Measurements from ENCODE around the gene ETS1.

Gene ETS1

GRCh38 chr11:128470081-128470480 is 117.3 kb downstream of the ETS1 start:
- Histone ChIP-seq H3K9ac (ENCODE audit: low read length) (no peak overlapping the region), H3K4me1 (ENCODE audit: insufficient read depth, low read length) (peaks cover 40% of the 10 kb centered on the region), H3K9me3 (ENCODE audit: low read length) (no peaks in the 10 kb centered on the region), H3K27ac (ENCODE audit: low read depth, low read length) (no peak overlapping the region), H3K27me3 (ENCODE audit: control insufficient read depth in 1 of 2, insufficient read depth in 2 of 2, low read length in 2 of 2) (no peaks in the 10 kb centered on the region), H3K36me3 (ENCODE audit: insufficient read depth, low read length) (peaks cover 27% of the 10 kb centered on the region), H3K4me3 (ENCODE audit: low read depth in 1 of 2, low read length in 2 of 2) (no peak overlapping the region)

GRCh38 chr11:128469220-128469619 is 118.1 kb downstream of the ETS1 start:
- Histone ChIP-seq H3K36me3 (ENCODE audit: insufficient read depth, low read length) (peaks cover 31% of the 10 kb centered on the region), H3K4me3 (ENCODE audit: low read depth in 1 of 2, low read length in 2 of 2) (no peak overlapping the region), H3K27ac (ENCODE audit: low read depth, low read length) (no peak overlapping the region), H3K9ac (ENCODE audit: low read length) (no peak overlapping the region), H3K9me3 (ENCODE audit: low read length) (no peaks in the 10 kb centered on the region), H3K4me1 (ENCODE audit: insufficient read depth, low read length) (peaks cover 41% of the 10 kb centered on the region), H3K27me3 (ENCODE audit: control insufficient read depth in 1 of 2, insufficient read depth in 2 of 2, low read length in 2 of 2) (no peaks in the 10 kb centered on the region)

GRCh38 chr11:128468111-128468510 is 119.2 kb downstream of the ETS1 start:
- Histone ChIP-seq H3K9me3 (ENCODE audit: low read length) (no peaks in the 10 kb centered on the region), H3K27me3 (ENCODE audit: control insufficient read depth in 1 of 2, insufficient read depth in 2 of 2, low read length in 2 of 2) (no peaks in the 10 kb centered on the region), H3K4me1 (ENCODE audit: insufficient read depth, low read length) (peaks cover 48% of the 10 kb centered on the region), H3K27ac (ENCODE audit: low read depth, low read length) (no peak overlapping the region), H3K4me3 (ENCODE audit: low read depth in 1 of 2, low read length in 2 of 2) (no peak overlapping the region), H3K9ac (ENCODE audit: low read length) (no peak overlapping the region), H3K36me3 (ENCODE audit: insufficient read depth, low read length) (peaks cover 27% of the 10 kb centered on the region)

- Histone ChIP-seq H3K9ac (ENCODE audit: low read length) (no peak overlapping the region), H3K27ac (ENCODE audit: low read depth, low read length) (no peak overlapping the region), H3K27me3 (ENCODE audit: control insufficient read depth in 1 of 2, insufficient read depth in 2 of 2, low read length in 2 of 2) (no peaks in the 10 kb centered on the region), H3K9me3 (ENCODE audit: low read length) (no peaks in the 10 kb centered on the region), H3K4me1 (ENCODE audit: insufficient read depth, low read length) (peaks cover 48% of the 10 kb centered on the region), H3K36me3 (ENCODE audit: insufficient read depth, low read length) (peaks cover 30% of the 10 kb centered on the region), H3K4me3 (ENCODE audit: low read depth in 1 of 2, low read length in 2 of 2) (no peak overlapping the region)
These were observed 119.7 kb downstream of the ETS1 start for GRCh38 chr11:128467610-128468041.

GRCh38 chr11:128467041-128467440 is 120.3 kb downstream of the ETS1 start:
- Histone ChIP-seq H3K4me1 (ENCODE audit: insufficient read depth, low read length) (peaks cover 44% of the 10 kb centered on the region), H3K27me3 (ENCODE audit: control insufficient read depth in 1 of 2, insufficient read depth in 2 of 2, low read length in 2 of 2) (no peaks in the 10 kb centered on the region), H3K36me3 (ENCODE audit: insufficient read depth, low read length) (peaks cover 30% of the 10 kb centered on the region), H3K4me3 (ENCODE audit: low read depth in 1 of 2, low read length in 2 of 2) (no peak overlapping the region), H3K9ac (ENCODE audit: low read length) (no peak overlapping the region), H3K27ac (ENCODE audit: low read depth, low read length) (no peak overlapping the region), H3K9me3 (ENCODE audit: low read length) (no peaks in the 10 kb centered on the region)

GRCh38 chr11:128465946-128466705 is 121.2 kb downstream of the ETS1 start:
- H3K27me3 ChIP-seq (ENCODE audit: control insufficient read depth in 1 of 2, insufficient read depth in 2 of 2, low read length in 2 of 2): no peaks in the 10 kb centered on the region
- H3K27ac ChIP-seq (ENCODE audit: low read depth, low read length): no peak overlapping the region
- H3K9me3 ChIP-seq (ENCODE audit: low read length): no peaks in the 10 kb centered on the region
- H3K36me3 ChIP-seq (ENCODE audit: insufficient read depth, low read length): peaks cover 35% of the 10 kb centered on the region
- peaks cover 39% of the 10 kb centered on the region for H3K4me1 ChIP-seq (ENCODE audit: insufficient read depth, low read length)
- H3K9ac ChIP-seq (ENCODE audit: low read length): no peak overlapping the region
- H3K4me3 ChIP-seq (ENCODE audit: low read depth in 1 of 2, low read length in 2 of 2): no peak overlapping the region

GRCh38 chr11:128465531-128465930 is 121.8 kb downstream of the ETS1 start:
- Histone ChIP-seq H3K27ac (ENCODE audit: low read depth, low read length) (no peak overlapping the region), H3K27me3 (ENCODE audit: control insufficient read depth in 1 of 2, insufficient read depth in 2 of 2, low read length in 2 of 2) (no peaks in the 10 kb centered on the region), H3K36me3 (ENCODE audit: insufficient read depth, low read length) (peaks cover 40% of the 10 kb centered on the region), H3K9me3 (ENCODE audit: low read length) (no peaks in the 10 kb centered on the region), H3K9ac (ENCODE audit: low read length) (no peak overlapping the region), H3K4me1 (ENCODE audit: insufficient read depth, low read length) (peaks cover 39% of the 10 kb centered on the region), H3K4me3 (ENCODE audit: low read depth in 1 of 2, low read length in 2 of 2) (no peak overlapping the region)

- H3K9ac ChIP-seq (ENCODE audit: low read length): no peak overlapping the region
- no peak overlapping the region for H3K4me3 ChIP-seq (ENCODE audit: low read depth in 1 of 2, low read length in 2 of 2)
- H3K27ac ChIP-seq (ENCODE audit: low read depth, low read length): no peak overlapping the region
- H3K36me3 ChIP-seq (ENCODE audit: insufficient read depth, low read length): peaks cover 41% of the 10 kb centered on the region
- H3K27me3 ChIP-seq (ENCODE audit: control insufficient read depth in 1 of 2, insufficient read depth in 2 of 2, low read length in 2 of 2): no peaks in the 10 kb centered on the region
- peaks cover 39% of the 10 kb centered on the region for H3K4me1 ChIP-seq (ENCODE audit: insufficient read depth, low read length)
- no peaks in the 10 kb centered on the region for H3K9me3 ChIP-seq (ENCODE audit: low read length)
These were observed 122.4 kb downstream of the ETS1 start for GRCh38 chr11:128464878-128465450.

GRCh38 chr11:128463979-128464378 is 123.4 kb downstream of the ETS1 start:
- no peak overlapping the region for H3K27ac ChIP-seq (ENCODE audit: low read depth, low read length)
- H3K36me3 ChIP-seq (ENCODE audit: insufficient read depth, low read length): peaks cover 41% of the 10 kb centered on the region
- no peaks in the 10 kb centered on the region for H3K27me3 ChIP-seq (ENCODE audit: control insufficient read depth in 1 of 2, insufficient read depth in 2 of 2, low read length in 2 of 2)
- H3K4me3 ChIP-seq (ENCODE audit: low read depth in 1 of 2, low read length in 2 of 2): no peak overlapping the region
- no peaks in the 10 kb centered on the region for H3K9me3 ChIP-seq (ENCODE audit: low read length)
- peaks cover 39% of the 10 kb centered on the region for H3K4me1 ChIP-seq (ENCODE audit: insufficient read depth, low read length)
- H3K9ac ChIP-seq (ENCODE audit: low read length): no peak overlapping the region

- H3K4me1 ChIP-seq (ENCODE audit: insufficient read depth, low read length): peaks cover 37% of the 10 kb centered on the region
- H3K27ac ChIP-seq (ENCODE audit: low read depth, low read length): no peak overlapping the region
- H3K9ac ChIP-seq (ENCODE audit: low read length): no peak overlapping the region
- H3K27me3 ChIP-seq (ENCODE audit: control insufficient read depth in 1 of 2, insufficient read depth in 2 of 2, low read length in 2 of 2): no peaks in the 10 kb centered on the region
- H3K9me3 ChIP-seq (ENCODE audit: low read length): no peaks in the 10 kb centered on the region
- H3K4me3 ChIP-seq (ENCODE audit: low read depth in 1 of 2, low read length in 2 of 2): no peak overlapping the region
- H3K36me3 ChIP-seq (ENCODE audit: insufficient read depth, low read length): peaks cover 41% of the 10 kb centered on the region
These were observed 124.0 kb downstream of the ETS1 start for GRCh38 chr11:128463371-128463829.

GRCh38 chr11:128462922-128463321 is 124.4 kb downstream of the ETS1 start:
- Histone ChIP-seq H3K27me3 (ENCODE audit: control insufficient read depth in 1 of 2, insufficient read depth in 2 of 2, low read length in 2 of 2) (no peaks in the 10 kb centered on the region), H3K4me1 (ENCODE audit: insufficient read depth, low read length) (peaks cover 32% of the 10 kb centered on the region), H3K9ac (ENCODE audit: low read length) (no peak overlapping the region), H3K27ac (ENCODE audit: low read depth, low read length) (no peak overlapping the region), H3K4me3 (ENCODE audit: low read depth in 1 of 2, low read length in 2 of 2) (no peak overlapping the region), H3K9me3 (ENCODE audit: low read length) (no peaks in the 10 kb centered on the region), H3K36me3 (ENCODE audit: insufficient read depth, low read length) (peaks cover 43% of the 10 kb centered on the region)

GRCh38 chr11:128462189-128462588 is 125.2 kb downstream of the ETS1 start:
- Histone ChIP-seq H3K36me3 (ENCODE audit: insufficient read depth, low read length) (peaks cover 50% of the 10 kb centered on the region), H3K9ac (ENCODE audit: low read length) (no peak overlapping the region), H3K4me3 (ENCODE audit: low read depth in 1 of 2, low read length in 2 of 2) (no peak overlapping the region), H3K9me3 (ENCODE audit: low read length) (no peaks in the 10 kb centered on the region), H3K27ac (ENCODE audit: low read depth, low read length) (no peak overlapping the region), H3K4me1 (ENCODE audit: insufficient read depth, low read length) (peaks cover 26% of the 10 kb centered on the region), H3K27me3 (ENCODE audit: control insufficient read depth in 1 of 2, insufficient read depth in 2 of 2, low read length in 2 of 2) (no peaks in the 10 kb centered on the region)
